H9 (cell line): Measurements from ENCODE around the gene C1orf146. TPM values are rescaled to one million over a fixed set of nuclear protein-coding genes. Genes with fewer than 3 reads are reported as not detected.

Experiments used
- DNase-seq: peaks from one replicate; pipeline ENCODE4 v3.0.0-alpha.2; 2017
- H2AFZ ChIP-seq: one replicate; pipeline ENCODE4 v1.6.1; 2013; ENCODE audit warnings: mild to moderate bottlenecking, low read length, control low read depth, moderate library complexity
- H2AK5ac ChIP-seq: 2 replicates; pipeline ENCODE4 v1.6.1; 2013; ENCODE audit warnings: low read length, control low read depth, mixed read lengths; ENCODE audit not compliant: insufficient read length
- H2BK120ac ChIP-seq: one replicate; pipeline ENCODE4 v1.6.1; 2013; ENCODE audit warnings: low read depth, mild to moderate bottlenecking, low read length, control low read depth, inconsistent platforms; ENCODE audit not compliant: poor library complexity, severe bottlenecking
- H2BK12ac ChIP-seq: 2 replicates; pipeline ENCODE4 v1.6.1; 2013; ENCODE audit warnings: low read length, control low read depth, mixed read lengths, low read depth; ENCODE audit not compliant: insufficient read length
- H2BK15ac ChIP-seq: 2 replicates; pipeline ENCODE4 v1.6.1; 2013; ENCODE audit warnings: low read depth, low read length, control low read depth
- H2BK20ac ChIP-seq: one replicate; pipeline ENCODE4 v1.6.1; 2013; ENCODE audit warnings: low read depth, mild to moderate bottlenecking, low read length, control low read depth, inconsistent platforms; ENCODE audit not compliant: poor library complexity, severe bottlenecking
- H2BK5ac ChIP-seq: 2 replicates; pipeline ENCODE4 v1.6.1; 2013; ENCODE audit warnings: low read length, control low read depth, mixed read lengths; ENCODE audit not compliant: insufficient read length
- H3K14ac ChIP-seq: 2 replicates; pipeline ENCODE4 v1.6.1; 2013; ENCODE audit warnings: low read length, control low read depth; ENCODE audit not compliant: insufficient read depth
- H3K18ac ChIP-seq: 2 replicates; pipeline ENCODE4 v1.6.1; 2013; ENCODE audit warnings: low read depth, mild to moderate bottlenecking, mixed read lengths, low read length, control low read depth; ENCODE audit not compliant: insufficient read length
- H3K23ac ChIP-seq: 2 replicates; pipeline ENCODE4 v1.6.1; 2013; ENCODE audit warnings: low read length, control low read depth, mixed read lengths, low read depth; ENCODE audit not compliant: insufficient read length
- H3K23me2 ChIP-seq: 2 replicates; pipeline ENCODE4 v1.6.1; 2013; ENCODE audit warnings: low read depth, mild to moderate bottlenecking, mixed read lengths, low read length, control low read depth; ENCODE audit not compliant: insufficient read length, poor library complexity, severe bottlenecking
- H3K27ac ChIP-seq: 2 replicates; pipeline ENCODE4 v1.5.1; 2013; ENCODE audit warnings: low read length, control low read depth, mixed read lengths, low read depth; ENCODE audit not compliant: insufficient read length
- H3K27me3 ChIP-seq: 2 replicates; pipeline ENCODE4 v1.6.1; 2013; ENCODE audit warnings: low read length, control low read depth, inconsistent platforms; ENCODE audit not compliant: insufficient read depth
- H3K4ac ChIP-seq: 2 replicates; pipeline ENCODE4 v1.6.1; 2013; ENCODE audit warnings: low read depth, mild to moderate bottlenecking, control low read depth, inconsistent platforms, low read length, moderate library complexity
- H3K4me1 ChIP-seq: 2 replicates; pipeline ENCODE4 v1.6.1; 2013; ENCODE audit warnings: low read length, control low read depth, inconsistent platforms; ENCODE audit not compliant: insufficient read depth
- H3K4me2 ChIP-seq: 2 replicates; pipeline ENCODE4 v1.6.1; 2013; ENCODE audit warnings: low read length, control low read depth, mixed read lengths; ENCODE audit not compliant: insufficient read length, insufficient read depth
- H3K56ac ChIP-seq: 2 replicates; pipeline ENCODE4 v1.6.1; 2013; ENCODE audit warnings: low read depth, mild to moderate bottlenecking, mixed read lengths, low read length, control low read depth; ENCODE audit not compliant: insufficient read length
- H3K79me1 ChIP-seq: 2 replicates; pipeline ENCODE4 v1.6.1; 2013; ENCODE audit warnings: low read depth, mild to moderate bottlenecking, moderate library complexity, low read length, control low read depth, inconsistent platforms; ENCODE audit not compliant: insufficient read depth, poor library complexity, severe bottlenecking
- H3K79me2 ChIP-seq: 2 replicates; pipeline ENCODE4 v1.6.1; 2013; ENCODE audit warnings: low read length, control low read depth, inconsistent platforms; ENCODE audit not compliant: insufficient read depth
- H3K9ac ChIP-seq: 2 replicates; pipeline ENCODE4 v1.6.1; 2013; ENCODE audit warnings: low read length, control low read depth, mixed read lengths; ENCODE audit not compliant: insufficient read length; ENCODE audit errors: extremely low read depth
- H3K9me3 ChIP-seq: one replicate; pipeline ENCODE4 v1.6.1; 2013; ENCODE audit warnings: low read depth, low read length, inconsistent platforms; ENCODE audit not compliant: control insufficient read depth
- H3T11ph ChIP-seq: one replicate; pipeline ENCODE4 v1.6.1; 2013; ENCODE audit warnings: mild to moderate bottlenecking, low read length, control low read depth, inconsistent platforms
- H4K20me1 ChIP-seq: one replicate; pipeline ENCODE4 v1.6.1; 2013; ENCODE audit not compliant: control insufficient read depth, insufficient read length, insufficient read depth
- H4K5ac ChIP-seq: 2 replicates; pipeline ENCODE4 v1.6.1; 2013; ENCODE audit warnings: low read depth, mild to moderate bottlenecking, mixed read lengths, low read length, control low read depth; ENCODE audit not compliant: insufficient read length
- H4K8ac ChIP-seq: replicated peaks from 2 replicates; pipeline ENCODE4 v1.6.1; 2013; ENCODE audit warnings: low read length, control low read depth, mixed read lengths, low read depth; ENCODE audit not compliant: insufficient read length
- H4K91ac ChIP-seq: 2 replicates; pipeline ENCODE4 v1.6.1; 2013; ENCODE audit warnings: low read depth, mild to moderate bottlenecking, moderate library complexity, mixed read lengths, low read length, control low read depth; ENCODE audit not compliant: insufficient read length
- H3K27ac Mint-ChIP-seq, 3 experiments: 2 replicates in 2 of 3; 3 replicates in 1 of 3; pipeline ENCODE4 v1.8.0; 2020 to 2021; ENCODE audit warnings: mixed read lengths in 3 of 3, mild to moderate bottlenecking in 1 of 3, moderate library complexity in 1 of 3
- H3K27me3 Mint-ChIP-seq: 2 replicates; pipeline ENCODE4 v1.8.0; 2021; ENCODE audit warnings: low read depth, mild to moderate bottlenecking, moderate library complexity, mixed read lengths
- H3K36me3 Mint-ChIP-seq, 3 experiments: 2 replicates in 2 of 3; 3 replicates in 1 of 3; pipeline ENCODE4 v1.8.0; 2020 to 2021; ENCODE audit warnings: low read depth in 3 of 3, mixed read lengths in 3 of 3; ENCODE audit not compliant: insufficient read depth in 1 of 3
- H3K4me1 Mint-ChIP-seq, 2 experiments: 2 replicates each; pipeline ENCODE4 v1.8.0; 2020; ENCODE audit warnings: mixed read lengths in 2 of 2
- H3K4me3 Mint-ChIP-seq, 2 experiments: 2 replicates in 1 of 2; 3 replicates in 1 of 2; pipeline ENCODE4 v1.8.0; 2020 to 2021; ENCODE audit warnings: mild to moderate bottlenecking in 2 of 2, mixed read lengths in 2 of 2, moderate library complexity in 1 of 2
- H3K9me3 Mint-ChIP-seq, 2 experiments: 2 replicates in 1 of 2; 3 replicates in 1 of 2; pipeline ENCODE4 v1.8.0; 2020; ENCODE audit warnings: mild to moderate bottlenecking in 2 of 2, mixed read lengths in 2 of 2, moderate library complexity in 1 of 2
- WGBS: extraction: QIAGEN DNeasy Blood & Tissue Kit; methylation state at CpG from one replicate; pipeline ENCODE4 v1.1.7; 2013; ENCODE audit warnings: missing lambda C conversion rate, low lambda C conversion rate, mixed read lengths; ENCODE audit not compliant: insufficient read length; ENCODE audit errors: extremely low coverage; 5-methylcytosine and 5-hydroxymethylcytosine counted together
- total RNA-seq: library from RNA; stranded (reverse); gene quantifications from 2 replicates; pipeline ENCODE4 v1.2.1, GENCODE V29; 2021
- TF ChIP-seq, protein P1 (sequence below): fragments of 200-600 bp; sonication (generic); conservative IDR thresholded peaks from 3 replicates; pipeline ENCODE4 v1.8.0; 2021; ENCODE audit warnings: antibody characterized with exemption, mild to moderate bottlenecking

The C1orf146 gene
- total RNA-seq, 1 experiment from 2014 or later = not detected

DNA sequence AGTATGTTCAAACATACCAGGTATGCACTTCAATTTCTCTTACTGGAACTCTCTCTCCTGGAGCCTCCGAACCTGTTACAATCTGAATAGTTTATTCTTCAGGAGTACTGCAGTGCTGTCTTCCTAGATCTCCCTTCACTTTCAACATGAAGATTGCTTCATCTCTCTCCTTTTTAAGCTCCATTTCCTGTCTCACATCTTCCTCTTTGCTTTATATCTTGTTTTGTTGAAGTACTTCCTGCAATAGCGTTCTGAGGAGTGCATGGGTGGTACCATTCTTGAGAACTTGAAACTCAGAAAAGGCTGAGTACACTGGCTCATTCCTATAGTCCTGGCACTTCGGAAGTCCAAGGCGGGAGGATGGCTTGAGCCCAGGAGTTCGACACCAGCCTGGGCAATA lies 15.7 kb upstream of the C1orf146 start:
- H2BK120ac ChIP-seq = no peak overlapping the region
- H3K4me2 ChIP-seq = no peak overlapping the region
- no peak overlapping the region for H4K91ac ChIP-seq
- H3K4me1 ChIP-seq = no peaks in the 10 kb centered on the region
- no peak overlapping the region for H3K9ac ChIP-seq
- no peak overlapping the region for H2BK5ac ChIP-seq
- no peak overlapping the region for H2BK12ac ChIP-seq
- H3K9me3 ChIP-seq = no peaks in the 10 kb centered on the region
- H4K5ac ChIP-seq = no peak overlapping the region
- no peaks in the 10 kb centered on the region for H3K9me3 Mint-ChIP-seq
- H3K79me2 ChIP-seq = no peaks in the 10 kb centered on the region
- no peak overlapping the region for H3K14ac ChIP-seq
- H3K27ac Mint-ChIP-seq = no peak overlapping the region
- H2BK15ac ChIP-seq = no peak overlapping the region
- no peak overlapping the region for H3K4me3 Mint-ChIP-seq
- no peak overlapping the region for H2BK20ac ChIP-seq
- H3T11ph ChIP-seq = no peak overlapping the region
- no peak overlapping the region for H2AK5ac ChIP-seq
- no peaks in the 10 kb centered on the region for H3K23me2 ChIP-seq
- TF ChIP-seq, protein P1, sequence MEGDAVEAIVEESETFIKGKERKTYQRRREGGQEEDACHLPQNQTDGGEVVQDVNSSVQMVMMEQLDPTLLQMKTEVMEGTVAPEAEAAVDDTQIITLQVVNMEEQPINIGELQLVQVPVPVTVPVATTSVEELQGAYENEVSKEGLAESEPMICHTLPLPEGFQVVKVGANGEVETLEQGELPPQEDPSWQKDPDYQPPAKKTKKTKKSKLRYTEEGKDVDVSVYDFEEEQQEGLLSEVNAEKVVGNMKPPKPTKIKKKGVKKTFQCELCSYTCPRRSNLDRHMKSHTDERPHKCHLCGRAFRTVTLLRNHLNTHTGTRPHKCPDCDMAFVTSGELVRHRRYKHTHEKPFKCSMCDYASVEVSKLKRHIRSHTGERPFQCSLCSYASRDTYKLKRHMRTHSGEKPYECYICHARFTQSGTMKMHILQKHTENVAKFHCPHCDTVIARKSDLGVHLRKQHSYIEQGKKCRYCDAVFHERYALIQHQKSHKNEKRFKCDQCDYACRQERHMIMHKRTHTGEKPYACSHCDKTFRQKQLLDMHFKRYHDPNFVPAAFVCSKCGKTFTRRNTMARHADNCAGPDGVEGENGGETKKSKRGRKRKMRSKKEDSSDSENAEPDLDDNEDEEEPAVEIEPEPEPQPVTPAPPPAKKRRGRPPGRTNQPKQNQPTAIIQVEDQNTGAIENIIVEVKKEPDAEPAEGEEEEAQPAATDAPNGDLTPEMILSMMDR = no peak
- no peak for DNase-seq
- no peaks in the 10 kb centered on the region for H3K79me1 ChIP-seq
- no peak overlapping the region for H3K56ac ChIP-seq
- H3K23ac ChIP-seq = no peak overlapping the region
- H3K4ac ChIP-seq = no peak overlapping the region
- H3K4me1 Mint-ChIP-seq = no peaks in the 10 kb centered on the region
- H4K8ac ChIP-seq = no peak overlapping the region
- WGBS = no CpG with 5 or more reads among the region's 5 CpGs
- H3K27me3 Mint-ChIP-seq = no peaks in the 10 kb centered on the region
- no peak overlapping the region for H2AFZ ChIP-seq
- no peaks in the 10 kb centered on the region for H3K27me3 ChIP-seq
- H3K18ac ChIP-seq = no peak overlapping the region
- H3K36me3 Mint-ChIP-seq = no peaks in the 10 kb centered on the region
- H4K20me1 ChIP-seq = no peaks in the 10 kb centered on the region
- no peak overlapping the region for H3K27ac ChIP-seq
